Measurements from ENCODE around the gene NTN1.

GRCh38 chr17:9230346-9230745, 209.0 kb downstream of the NTN1 start:
- TF ChIP-seq EP300 (conservative IDR thresholded peaks at IDR 0.05; ENCODE audit: poor library complexity, severe bottlenecking) (no peak), CTCF (IDR thresholded peaks at IDR 0.05; ENCODE audit: poor library complexity, severe bottlenecking) (no peak)

Data from neural cell (in vitro differentiated cells).